ENCODE measurements around the gene TACSTD2. TPM values are rescaled to one million over a fixed set of nuclear protein-coding genes. Genes with fewer than 3 reads are reported as not detected.

TACSTD2 gene
- total and polyA plus RNA-seq, 2 of the 4 experiments (the other 2 are of a cell fraction), result not detected

DNA sequence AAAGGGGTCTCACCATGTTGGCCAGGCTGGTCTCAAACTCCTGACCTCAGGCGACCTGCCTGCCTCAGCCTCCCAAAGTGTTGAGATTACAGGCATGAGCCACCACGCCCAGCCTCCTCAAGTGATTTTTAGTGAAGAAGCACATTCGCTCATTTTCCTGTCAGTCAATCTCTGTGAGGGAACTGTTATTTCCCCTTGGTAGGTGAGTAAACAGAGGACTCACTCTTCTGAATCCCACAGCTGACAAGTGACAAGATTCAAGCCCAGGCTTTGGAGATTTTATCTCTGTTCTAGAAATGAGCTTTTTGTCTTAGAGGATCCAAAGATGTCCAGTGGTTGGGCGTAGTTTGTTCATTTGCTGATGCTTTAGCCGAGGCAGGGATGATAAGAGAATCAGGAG, 43.9 kb upstream of the TACSTD2 start:
- H3K27me3 ChIP-seq (ENCODE audit: control insufficient read depth, insufficient read depth, low read length), result no peaks in the 10 kb centered on the region; the same call in 1 of the 2 replicates
- ChIA-PET CTCF (no interaction called here), POLR2A (ENCODE audit: unreplicated experiment) (no interaction called here)
- H4K8ac ChIP-seq (ENCODE audit: low read depth in 2 of 2, low read length in 2 of 2), result no peak overlapping the region
- dilution Hi-C loops (cut with HindIII; ENCODE audit: low sequenced_read_pairs, unreplicated experiment) (no loop called here), in situ Hi-C loops (cut with MboI; ENCODE audit: low sequenced_read_pairs) (no loop called here), intact Hi-C loops (cut with micrococcal nuclease) (no loop called here)
- no peak overlapping the region for H2BK15ac ChIP-seq (ENCODE audit: low read depth, low read length)
- no peak overlapping the region for H4K91ac ChIP-seq (ENCODE audit: insufficient read depth, low read depth, low read length)
- no peak overlapping the region for H2AFZ ChIP-seq (replicated peaks; ENCODE audit: low read length, poor library complexity)
- H3K9me3 ChIP-seq (ENCODE audit: control insufficient read depth, insufficient read depth, low read length), result no peaks in the 10 kb centered on the region
- 92% methylated on average over 2 of the region's 5 CpGs; no CpG with 5 or more reads in 1 of the 2 experiments for WGBS, 2 experiments (ENCODE audit: extremely low coverage in 2 of 2, insufficient read length in 1 of 2)
- H3K18ac ChIP-seq (ENCODE audit: low read depth, low read length), result no peak overlapping the region
- no peak overlapping the region for H3K14ac ChIP-seq (replicated peaks; ENCODE audit: low read depth, low read length)
- no peak overlapping the region for H3K9ac ChIP-seq (ENCODE audit: low read depth, low read length)
- H3K27ac ChIP-seq (ENCODE audit: insufficient read depth, low read length), result no peak overlapping the region
- no peak overlapping the region for H2BK5ac ChIP-seq (ENCODE audit: low read depth, low read length, poor library complexity, severe bottlenecking)
- no peak overlapping the region for H3K56ac ChIP-seq (ENCODE audit: extremely low read depth, insufficient read depth, low read length)
- H3K79me1 ChIP-seq (ENCODE audit: low read depth in 1 of 2, low read length in 2 of 2), result no peaks in the 10 kb centered on the region
- no peak overlapping the region for H2BK120ac ChIP-seq (ENCODE audit: low read depth, low read length)
- no peak overlapping the region for H3K23ac ChIP-seq (ENCODE audit: low read depth, low read length)
- BruUV-seq (replicated peaks), result no TSS peak
- peaks cover 4% of the 10 kb centered on the region for H3K4me1 ChIP-seq (ENCODE audit: control insufficient read depth, insufficient read depth, low read length)
- TF ChIP-seq MAFK (IDR thresholded peaks at IDR 0.05; ENCODE audit: low read depth, low read length) (no peak), POLR2A (IDR thresholded peaks at IDR 0.05; ENCODE audit: low read depth, low read length) (no peak), RFX5 (IDR thresholded peaks at IDR 0.05; ENCODE audit: low read depth, low read length) (no peak), NFE2L2 (IDR thresholded peaks at IDR 0.05; ENCODE audit: low read depth, low read length) (no peak), MAZ (IDR thresholded peaks at IDR 0.05; ENCODE audit: borderline replicate concordance, low read depth, low read length) (no peak), CTCF (conservative IDR thresholded peaks at IDR 0.05; ENCODE audit: low read depth, low read length) (no peak), CEBPB (IDR thresholded peaks at IDR 0.05; ENCODE audit: low read depth, low read length) (no peak), RAD21 (IDR thresholded peaks at IDR 0.05; ENCODE audit: low read length) (no peak), SMC3 (IDR thresholded peaks at IDR 0.05; ENCODE audit: low read depth, low read length) (no peak), BHLHE40 (IDR thresholded peaks at IDR 0.05; ENCODE audit: low read depth, low read length) (no peak), FOS (IDR thresholded peaks at IDR 0.05; ENCODE audit: low read depth, low read length) (no peak), CHD1 (IDR thresholded peaks at IDR 0.05; ENCODE audit: low read depth, low read length) (no peak), MXI1 (IDR thresholded peaks at IDR 0.05; ENCODE audit: borderline replicate concordance, low read depth, low read length) (no peak), RCOR1 (IDR thresholded peaks at IDR 0.05; ENCODE audit: insufficient replicate concordance, low read length) (no peak)
- TF ChIP-seq, protein P1, sequence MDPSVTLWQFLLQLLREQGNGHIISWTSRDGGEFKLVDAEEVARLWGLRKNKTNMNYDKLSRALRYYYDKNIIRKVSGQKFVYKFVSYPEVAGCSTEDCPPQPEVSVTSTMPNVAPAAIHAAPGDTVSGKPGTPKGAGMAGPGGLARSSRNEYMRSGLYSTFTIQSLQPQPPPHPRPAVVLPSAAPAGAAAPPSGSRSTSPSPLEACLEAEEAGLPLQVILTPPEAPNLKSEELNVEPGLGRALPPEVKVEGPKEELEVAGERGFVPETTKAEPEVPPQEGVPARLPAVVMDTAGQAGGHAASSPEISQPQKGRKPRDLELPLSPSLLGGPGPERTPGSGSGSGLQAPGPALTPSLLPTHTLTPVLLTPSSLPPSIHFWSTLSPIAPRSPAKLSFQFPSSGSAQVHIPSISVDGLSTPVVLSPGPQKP (IDR thresholded peaks at IDR 0.05; ENCODE audit: borderline replicate concordance, low read depth, low read length), result no peak
- TF ChIP-seq, protein P2, sequence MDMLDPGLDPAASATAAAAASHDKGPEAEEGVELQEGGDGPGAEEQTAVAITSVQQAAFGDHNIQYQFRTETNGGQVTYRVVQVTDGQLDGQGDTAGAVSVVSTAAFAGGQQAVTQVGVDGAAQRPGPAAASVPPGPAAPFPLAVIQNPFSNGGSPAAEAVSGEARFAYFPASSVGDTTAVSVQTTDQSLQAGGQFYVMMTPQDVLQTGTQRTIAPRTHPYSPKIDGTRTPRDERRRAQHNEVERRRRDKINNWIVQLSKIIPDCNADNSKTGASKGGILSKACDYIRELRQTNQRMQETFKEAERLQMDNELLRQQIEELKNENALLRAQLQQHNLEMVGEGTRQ (IDR thresholded peaks at IDR 0.05; ENCODE audit: low read depth, low read length), result no peak
- no peak overlapping the region for H3K4ac ChIP-seq (ENCODE audit: low read depth, low read length)
- no peak overlapping the region for H2BK20ac ChIP-seq (ENCODE audit: low read depth, low read length)
- H2AK9ac ChIP-seq (replicated peaks; ENCODE audit: low read depth, low read length, poor library complexity), result peak overlapping the region; percentile 2
- ATAC-seq (ENCODE audit: low read depth), result no peak
- DNase-seq, result no peak
- H3K4me2 ChIP-seq (ENCODE audit: low read depth, low read length), result no peak overlapping the region
- no peak overlapping the region for H2AK5ac ChIP-seq (ENCODE audit: low read depth, low read length)
- H4K5ac ChIP-seq (ENCODE audit: low read depth, low read length), result no peak overlapping the region
- H3K4me3 ChIP-seq (ENCODE audit: insufficient read depth, low read depth, low read length), result no peak overlapping the region
- peaks cover 4% of the 10 kb centered on the region; the same call in 1 of the 2 replicates for H3K9me1 ChIP-seq (ENCODE audit: insufficient read depth, low read length)
- no peaks in the 10 kb centered on the region for H4K20me1 ChIP-seq (ENCODE audit: insufficient read depth, low read length)
- no peaks in the 10 kb centered on the region for H3K36me3 ChIP-seq (ENCODE audit: control insufficient read depth, insufficient read depth, low read length)

Data from IMR-90 (cell line).